Left cardiac atrium (tissue), 4 donors: ENCODE results near the gene PAIP1. TPM values are rescaled to one million over a fixed set of nuclear protein-coding genes. Genes with fewer than 3 reads are reported as not detected.

Experiments used
- ATAC-seq, 2 donors: fragments of 200-7000 bp; cut with Tn5 transposase; one replicate each; pipeline ENCODE4 v1.9.1; 2020; ENCODE audit warnings: mild to moderate bottlenecking in 2 of 2, moderate library complexity in 2 of 2
- DNase-seq: peaks from one replicate; pipeline ENCODE4 v3.0.0-alpha.2; 2020
- intact Hi-C, 2 donors: fragments of 100-400 bp; cut with DNase I; formaldehyde crosslinking; loops; one replicate each; pipeline versions ENCODE4 v1.14.1 to v1.15.1; 2022 to 2023
- total RNA-seq, 2 donors: library from RNA; stranded (reverse); fragmentation: NEBNext Ultra II Directional; extraction: Animal tissue kit (Norgen Biotek cat#: 25700); gene quantifications; one replicate each; pipeline ENCODE4 v1.2.1, GENCODE V29; 2021
- donor health status: DM: no; HTN: yes; CAD: no.
- donor health status: DM: no; HTN: yes; CAD: no; lungs with severe emphysema.
- donor health status: DM: yes; HTN: yes; CAD: no.
- donor health status: Dilated cardiomyopathy.

The PAIP1 gene
- total RNA-seq, 2 donors from 2014 or later, result 80.6 to 91.8 TPM

DNA sequence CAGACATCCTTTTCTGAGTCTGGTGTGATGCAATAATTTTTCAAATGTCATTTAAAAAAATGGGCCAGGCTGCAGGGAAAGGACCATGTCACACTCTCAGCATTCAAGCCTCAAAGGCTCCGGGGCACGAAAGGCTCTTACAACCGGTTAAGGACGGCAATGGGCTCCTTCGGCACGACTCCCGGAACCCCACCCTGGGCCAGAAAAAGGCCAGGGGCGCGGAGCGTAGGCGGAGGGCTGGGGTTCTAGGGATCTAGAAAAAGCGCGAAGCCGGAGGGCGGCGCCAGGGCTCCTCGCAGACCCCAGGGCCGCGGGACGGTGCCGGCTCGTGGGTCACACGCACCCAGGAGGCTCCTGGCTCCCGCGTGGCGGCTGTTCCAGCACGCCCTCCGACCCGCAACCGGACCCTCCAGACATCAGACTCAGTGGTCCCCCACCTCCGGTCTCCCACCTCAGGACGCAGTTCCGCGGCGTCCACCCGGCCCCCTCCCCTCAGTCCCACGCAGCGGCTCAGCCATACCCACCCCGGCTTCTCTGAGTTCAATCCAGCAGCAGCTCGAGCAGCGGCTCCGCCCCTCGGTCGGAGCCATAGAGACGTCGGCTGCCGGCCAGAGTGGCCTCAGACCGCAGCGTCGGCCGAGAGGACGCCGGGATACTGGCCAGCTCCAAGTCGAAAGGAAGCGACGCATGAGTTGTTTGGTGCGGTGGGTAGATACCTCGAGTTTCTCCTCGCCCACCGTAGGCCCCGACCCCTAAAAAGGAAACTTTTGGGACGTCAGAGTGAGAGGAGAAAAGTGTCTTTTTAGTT, 73.4 kb downstream of the PAIP1 start, which contains the start of gene TMEM267:
Gene TMEM267 (minus strand): TSS at position 568 of the 808 bp plus-strand sequence. CDS start 29,896 bp downstream, outside the sequence.
- intact Hi-C loops, result loop anchor here in 1 of 2 donors (10.0 kb wide), 1 partner anchor 169 kb away; the partner anchor contains the start of gene HMGCS1
- peak; percentile 98 to 99 for ATAC-seq

DNA sequence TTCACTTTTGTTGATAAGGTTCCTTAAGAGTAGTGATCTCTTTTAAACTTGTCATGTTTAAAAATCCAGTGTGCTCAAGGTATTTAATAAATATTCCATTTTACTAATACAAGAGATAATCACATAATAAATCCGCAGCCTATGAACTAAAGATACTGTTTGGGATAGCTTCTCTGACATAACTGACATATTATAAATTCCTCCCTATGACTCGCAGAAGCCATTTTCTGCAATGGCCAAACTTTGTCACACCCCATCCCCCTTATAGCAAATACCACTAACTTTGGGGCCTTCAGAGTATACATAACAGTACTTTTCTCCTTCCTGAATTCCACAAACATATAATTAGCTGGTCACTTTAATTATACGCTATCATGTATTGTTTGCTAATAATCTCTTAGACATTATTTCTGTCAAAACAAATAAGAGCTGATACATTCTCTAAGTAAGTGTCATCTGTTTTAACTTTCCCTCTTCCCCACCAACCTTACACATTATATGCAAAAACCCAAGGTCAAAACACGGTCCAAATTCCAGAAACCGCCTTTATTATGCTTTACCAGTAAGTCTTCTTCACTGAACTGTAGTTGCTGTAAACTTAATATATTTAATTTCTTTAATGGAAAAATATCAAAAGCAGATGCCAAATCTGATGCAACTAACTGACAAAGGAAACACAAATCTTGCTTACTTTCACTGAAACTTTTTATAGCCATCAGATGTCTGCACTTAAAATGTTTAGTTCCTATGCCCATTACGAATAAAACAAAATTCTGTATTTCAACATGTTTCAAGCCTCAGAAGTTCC, 74.2 kb downstream of the PAIP1 start:
- no peak for ATAC-seq
- intact Hi-C loops, result loop anchor here in 1 of 2 donors (10.0 kb wide), 1 partner anchor 168 kb away; the partner anchor contains the start of gene HMGCS1
- no peak for DNase-seq

More for the DNA sequence above, 73.4 kb downstream of the PAIP1 start, which contains the start of gene TMEM267:
- DNase-seq, result peak; percentile 95

Other genes with a start within 250 kb of the PAIP1 start
- 10 to 100 TPM; 29.5 to 43.8 TPM for gene HMGCS1, start 243.7 kb downstream of the PAIP1 start, total RNA-seq
- gene CCL28, start 144.7 kb downstream of the PAIP1 start, total RNA-seq, result 1 to 10 TPM; 1.2 to 1.6 TPM
- 1 to 10 TPM; 8.0 to 9.9 TPM for gene TMEM267, start 73.2 kb downstream of the PAIP1 start, total RNA-seq
- under 1 TPM; 0.35 to 0.44 TPM for gene C5orf34, start 41.9 kb downstream of the PAIP1 start, total RNA-seq
- gene NNT, start 46.1 kb upstream of the PAIP1 start, total RNA-seq, result 100 to 1,000 TPM; 323 to 422 TPM